ENCODE results near the gene ANKRD13B.

The ANKRD13B gene

GRCh38 chr17:29620271-29620670 is 27.3 kb downstream of the ANKRD13B start:
- no peak for DNase-seq (ENCODE audit: low read depth)
- TF ChIP-seq CTCF (IDR thresholded peaks at IDR 0.05; ENCODE audit: insufficient read depth, low read depth, low read length, missing control alignments), result no peak
- H3K4me3 ChIP-seq (ENCODE audit: low read depth, low read length), result no peak overlapping the region

- no peak for DNase-seq (ENCODE audit: low read depth)
- H3K4me3 ChIP-seq (ENCODE audit: low read depth, low read length), result no peak overlapping the region
- no peak for TF ChIP-seq CTCF (IDR thresholded peaks at IDR 0.05; ENCODE audit: insufficient read depth, low read depth, low read length, missing control alignments)
Observed at GRCh38 chr17:29620779-29621500, 28.0 kb downstream of the ANKRD13B start.

GRCh38 chr17:29621751-29622194 is 28.8 kb downstream of the ANKRD13B start:
- no peak for DNase-seq (ENCODE audit: low read depth)
- no peak overlapping the region for H3K4me3 ChIP-seq (ENCODE audit: low read depth, low read length)
- TF ChIP-seq CTCF (IDR thresholded peaks at IDR 0.05; ENCODE audit: insufficient read depth, low read depth, low read length, missing control alignments), result no peak

GRCh38 chr17:29622337-29623282 is 29.7 kb downstream of the ANKRD13B start, which contains the start of gene CORO6:
Gene CORO6 (minus strand): TSS chr17:29622912. CDS start chr17:29621421, 1,491 bp downstream.
- DNase-seq (ENCODE audit: low read depth), result peak; percentile 63
- peak within 1 kb of the TSS; percentile 64 for H3K4me3 ChIP-seq (ENCODE audit: low read depth, low read length)
- TF ChIP-seq CTCF (IDR thresholded peaks at IDR 0.05; ENCODE audit: insufficient read depth, low read depth, low read length, missing control alignments), result no peak

- peak overlapping the region; percentile 64 for H3K4me3 ChIP-seq (ENCODE audit: low read depth, low read length)
- no peak for TF ChIP-seq CTCF (IDR thresholded peaks at IDR 0.05; ENCODE audit: insufficient read depth, low read depth, low read length, missing control alignments)
- no peak for DNase-seq (ENCODE audit: low read depth)
Observed at GRCh38 chr17:29623283-29623647, 30.3 kb downstream of the ANKRD13B start.

GRCh38 chr17:29624586-29624985 is 31.7 kb downstream of the ANKRD13B start:
- no peak for TF ChIP-seq CTCF (IDR thresholded peaks at IDR 0.05; ENCODE audit: insufficient read depth, low read depth, low read length, missing control alignments)
- DNase-seq (ENCODE audit: low read depth), result no peak
- H3K4me3 ChIP-seq (ENCODE audit: low read depth, low read length), result no peak overlapping the region

Data from GM12865 (cell line).